GM23248 (cell line): Measurements from ENCODE around the gene DENND1A. TPM values are rescaled to one million over a fixed set of nuclear protein-coding genes. Genes with fewer than 3 reads are reported as not detected.

Experiments used
- DNase-seq: peaks from one replicate; pipeline ENCODE4 v3.0.0-alpha.2; 2015
- H2AFZ ChIP-seq: fragments of 200-600 bp; sonication (generic); 2 replicates; pipeline ENCODE4 v1.6.1; 2016; ENCODE audit warnings: antibody characterized with exemption
- H3F3A ChIP-seq: fragments of 200-600 bp; sonication (generic); 2 replicates; pipeline ENCODE4 v1.6.1; 2016; ENCODE audit warnings: mild to moderate bottlenecking, antibody characterized with exemption, mixed run types; ENCODE audit not compliant: insufficient read depth
- H3K27ac ChIP-seq: fragments of 200-600 bp; sonication (generic); 2 replicates; pipeline ENCODE4 v1.5.1; 2016; ENCODE audit warnings: mild to moderate bottlenecking
- H3K27me3 ChIP-seq: fragments of 200-600 bp; sonication (generic); replicated peaks from 2 replicates; pipeline ENCODE4 v1.6.1; 2016; ENCODE audit warnings: mild to moderate bottlenecking; ENCODE audit not compliant: insufficient read depth
- H3K36me3 ChIP-seq: fragments of 200-600 bp; sonication (generic); 2 replicates; pipeline ENCODE4 v1.6.1; 2016; ENCODE audit warnings: low read depth, mild to moderate bottlenecking
- H3K4me1 ChIP-seq: fragments of 200-600 bp; sonication (generic); 2 replicates; pipeline ENCODE4 v1.6.1; 2016; ENCODE audit warnings: mild to moderate bottlenecking; ENCODE audit not compliant: insufficient read depth
- H3K4me2 ChIP-seq: fragments of 200-600 bp; sonication (generic); one replicate; pipeline ENCODE4 v1.6.1; 2016; ENCODE audit warnings: mild to moderate bottlenecking; ENCODE audit not compliant: unreplicated experiment
- H3K4me3 ChIP-seq: fragments of 200-600 bp; sonication (generic); 2 replicates; pipeline ENCODE4 v1.5.1; 2016; ENCODE audit warnings: mild to moderate bottlenecking
- H3K79me2 ChIP-seq: fragments of 200-600 bp; sonication (generic); 2 replicates; pipeline ENCODE4 v1.6.1; 2016; ENCODE audit warnings: mild to moderate bottlenecking; ENCODE audit not compliant: insufficient read depth
- H3K9ac ChIP-seq: fragments of 200-600 bp; sonication (generic); 2 replicates; pipeline ENCODE4 v1.6.1; 2016; ENCODE audit warnings: mild to moderate bottlenecking
- H3K9me2 ChIP-seq: fragments of 200-600 bp; sonication (generic); 2 replicates; pipeline ENCODE4 v1.6.1; 2016; ENCODE audit warnings: mixed run types, mild to moderate bottlenecking, moderate library complexity; ENCODE audit not compliant: insufficient read depth
- H3K9me3 ChIP-seq: fragments of 200-600 bp; sonication (generic); one replicate; pipeline ENCODE4 v1.6.1; 2017; ENCODE audit warnings: low read depth
- H4K20me1 ChIP-seq: fragments of 200-600 bp; sonication (generic); 2 replicates; pipeline ENCODE4 v1.6.0; 2016; ENCODE audit not compliant: insufficient read depth
- EZH2 ChIP-seq: fragments of 200-600 bp; sonication (generic); IDR thresholded peaks from 2 replicates; pipeline ENCODE4 v1.6.1; 2018; ENCODE audit warnings: antibody characterized with exemption, mild to moderate bottlenecking; ENCODE audit not compliant: insufficient read depth, poor library complexity, severe bottlenecking
- EZH2phosphoT487 ChIP-seq: fragments of 200-600 bp; sonication (generic); IDR thresholded peaks from 2 replicates; pipeline ENCODE4 v1.6.1; 2018; ENCODE audit warnings: antibody characterized with exemption, moderate library complexity, mild to moderate bottlenecking, low read depth; ENCODE audit not compliant: insufficient read depth
- WGBS, 2 experiments: methylation state at CpG; one replicate each; pipeline ENCODE4 v1.1.6; 2015 to 2017; ENCODE audit warnings: low lambda C conversion rate in 2 of 2, low coverage in 1 of 2; ENCODE audit errors: missing lambda C conversion rate in 2 of 2; 5-methylcytosine and 5-hydroxymethylcytosine counted together
- in situ Hi-C: fragments of 300-500 bp; cut with MboI; formaldehyde crosslinking; loops from 2 replicates; pipeline ENCODE4 v1.15.0; 2020
- polyA plus RNA-seq: library from polyadenylated mRNA; unstranded; fragments of >200 nt; fragmentation: Nextera tagmentation; extraction: Ambion mirVana; gene quantifications from 2 replicates; pipeline ENCODE4 v1.2.1, GENCODE V29; 2016
- total RNA-seq: library from RNA; depleted of rRNA; stranded (reverse); fragments of >200 nt; shearing (Covaris generic); gene quantifications from 2 replicates; pipeline ENCODE4 v1.2.3, GENCODE V29; 2014

DENND1A gene
- total and polyA plus RNA-seq, 2 experiments from 2014 or later = 13.2 to 16.4 TPM

- in situ Hi-C loops = no loop called here
- no peak for TF ChIP-seq EZH2
- no peak for TF ChIP-seq EZH2phosphoT487
- no peak overlapping the region for H3K4me3 ChIP-seq
- no peaks in the 10 kb centered on the region for H3K36me3 ChIP-seq
- no peaks in the 10 kb centered on the region for H3K4me1 ChIP-seq
- H3F3A ChIP-seq = no peaks in the 10 kb centered on the region
- no peak overlapping the region for H2AFZ ChIP-seq
- no peak overlapping the region for H3K4me2 ChIP-seq
- no peak overlapping the region for H3K27ac ChIP-seq
- no peak for DNase-seq
- no peaks in the 10 kb centered on the region for H3K27me3 ChIP-seq
- WGBS, 2 experiments = 50 to 56% methylated on average over 5 of the region's 5 CpGs
- H3K9me2 ChIP-seq = no peaks in the 10 kb centered on the region
- H3K79me2 ChIP-seq = no peaks in the 10 kb centered on the region
- no peaks in the 10 kb centered on the region for H3K9me3 ChIP-seq
- H4K20me1 ChIP-seq = no peaks in the 10 kb centered on the region
- no peak overlapping the region for H3K9ac ChIP-seq
Measured at GRCh38 chr9:123468541-123468940, 461.4 kb downstream of the DENND1A start.

GRCh38 chr9:123465304-123465703, 464.6 kb downstream of the DENND1A start:
- DNase-seq = no peak
- no peaks in the 10 kb centered on the region for H3K36me3 ChIP-seq
- H3K27me3 ChIP-seq = no peaks in the 10 kb centered on the region
- TF ChIP-seq EZH2phosphoT487 (no peak), EZH2 (no peak)
- H2AFZ ChIP-seq = no peak overlapping the region
- H3K9me2 ChIP-seq = no peaks in the 10 kb centered on the region
- H3F3A ChIP-seq = no peaks in the 10 kb centered on the region
- H3K27ac ChIP-seq = no peak overlapping the region
- H3K4me3 ChIP-seq = no peak overlapping the region
- no peaks in the 10 kb centered on the region for H3K4me1 ChIP-seq
- in situ Hi-C loops = no loop called here
- no peak overlapping the region for H3K4me2 ChIP-seq
- no peaks in the 10 kb centered on the region for H3K79me2 ChIP-seq
- 86 to 95% methylated on average over 1 of the region's 1 CpG for WGBS, 2 experiments
- no peaks in the 10 kb centered on the region for H4K20me1 ChIP-seq
- H3K9ac ChIP-seq = no peak overlapping the region
- H3K9me3 ChIP-seq = no peaks in the 10 kb centered on the region

- Histone ChIP-seq H3K27me3 (no peaks in the 10 kb centered on the region), H3K4me3 (no peak overlapping the region), H3K9ac (no peak overlapping the region), H3K27ac (no peak overlapping the region), H3K4me2 (no peak overlapping the region), H3K79me2 (no peaks in the 10 kb centered on the region), H3K9me3 (no peaks in the 10 kb centered on the region), H2AFZ (no peak overlapping the region), H3K9me2 (no peaks in the 10 kb centered on the region), H3K4me1 (no peaks in the 10 kb centered on the region), H3K36me3 (no peaks in the 10 kb centered on the region), H4K20me1 (no peaks in the 10 kb centered on the region), H3F3A (no peaks in the 10 kb centered on the region)
- DNase-seq = peak; percentile 12
- 65 to 79% methylated on average over 2 of the region's 2 CpGs for WGBS, 2 experiments
- in situ Hi-C loops = no loop called here
- TF ChIP-seq EZH2 (no peak), EZH2phosphoT487 (no peak)
Measured at GRCh38 chr9:123460091-123460490, 469.8 kb downstream of the DENND1A start.

- H2AFZ ChIP-seq = no peak overlapping the region
- H3K27ac ChIP-seq = no peak overlapping the region
- H3K9ac ChIP-seq = no peak overlapping the region
- H4K20me1 ChIP-seq = no peaks in the 10 kb centered on the region
- DNase-seq = no peak
- in situ Hi-C loops = no loop called here
- no peak for TF ChIP-seq EZH2phosphoT487
- no peak for TF ChIP-seq EZH2
- no peaks in the 10 kb centered on the region for H3F3A ChIP-seq
- H3K36me3 ChIP-seq = no peaks in the 10 kb centered on the region
- H3K9me2 ChIP-seq = no peaks in the 10 kb centered on the region
- no peaks in the 10 kb centered on the region for H3K79me2 ChIP-seq
- no peaks in the 10 kb centered on the region for H3K4me1 ChIP-seq
- no peaks in the 10 kb centered on the region for H3K9me3 ChIP-seq
- H3K27me3 ChIP-seq = no peaks in the 10 kb centered on the region
- H3K4me2 ChIP-seq = no peak overlapping the region
- WGBS, 2 experiments = 93 to 94% methylated on average over 8 to 9 of the region's 9 CpGs
- no peak overlapping the region for H3K4me3 ChIP-seq
Measured at GRCh38 chr9:123457583-123457982, 472.3 kb downstream of the DENND1A start.

- no peak for DNase-seq
- no peaks in the 10 kb centered on the region for H3K27me3 ChIP-seq
- no peak overlapping the region for H3K4me3 ChIP-seq
- no peak overlapping the region for H2AFZ ChIP-seq
- H3K79me2 ChIP-seq = no peaks in the 10 kb centered on the region
- WGBS, 2 experiments = 97 to 100% methylated on average over 3 of the region's 3 CpGs
- in situ Hi-C loops = no loop called here
- H3K9ac ChIP-seq = no peak overlapping the region
- no peak overlapping the region for H3K4me2 ChIP-seq
- H3K4me1 ChIP-seq = no peaks in the 10 kb centered on the region
- H3K9me3 ChIP-seq = no peaks in the 10 kb centered on the region
- no peak overlapping the region for H3K27ac ChIP-seq
- H4K20me1 ChIP-seq = no peaks in the 10 kb centered on the region
- TF ChIP-seq EZH2 = no peak
- no peak for TF ChIP-seq EZH2phosphoT487
- no peaks in the 10 kb centered on the region for H3K36me3 ChIP-seq
- H3F3A ChIP-seq = no peaks in the 10 kb centered on the region
- no peaks in the 10 kb centered on the region for H3K9me2 ChIP-seq
Measured at GRCh38 chr9:123456011-123456410, 473.9 kb downstream of the DENND1A start.
